IgD-negative memory B cell (primary cell): ENCODE results near the gene MYO9B. TPM values are rescaled to one million over a fixed set of nuclear protein-coding genes. Genes with fewer than 3 reads are reported as not detected.
"Not testable (repeated sequence)": the region's sequence is repeated elsewhere in the genome, so short reads cannot be mapped to it uniquely, and the experiment has no call there.

Source experiments
- H3K27ac Mint-ChIP-seq, 3 donors: one replicate each; pipeline ENCODE4 v1.8.0; 2020 to 2022; ENCODE audit warnings: mild to moderate bottlenecking in 3 of 3, mixed read lengths in 3 of 3, moderate library complexity in 1 of 3
- H3K27me3 Mint-ChIP-seq: one replicate; pipeline ENCODE4 v1.8.0; 2021; ENCODE audit warnings: mixed read lengths
- H3K36me3 Mint-ChIP-seq: one replicate; pipeline ENCODE4 v1.8.0; 2020; ENCODE audit warnings: mild to moderate bottlenecking, mixed read lengths
- H3K4me1 Mint-ChIP-seq, 3 donors: one replicate each; pipeline ENCODE4 v1.8.0; 2020 to 2022; ENCODE audit warnings: mixed read lengths in 3 of 3, mild to moderate bottlenecking in 1 of 3
- H3K4me3 Mint-ChIP-seq, 4 donors: one replicate each; pipeline ENCODE4 v1.8.0; 2020 to 2022; ENCODE audit warnings: mild to moderate bottlenecking in 4 of 4, mixed read lengths in 4 of 4, moderate library complexity in 3 of 4
- H3K9me3 Mint-ChIP-seq, 3 donors: one replicate each; pipeline ENCODE4 v1.8.0; 2020 to 2021; ENCODE audit warnings: mixed read lengths in 3 of 3, mild to moderate bottlenecking in 1 of 3
- polyA plus RNA-seq: library from polyadenylated mRNA; unstranded; fragments of 300-500 nt; fragmentation: Illumina TruSeq; gene quantifications from one replicate; pipeline ENCODE4 v1.2.3, GENCODE V29; 2021

The MYO9B gene
- polyA plus RNA-seq, 1 donor from 2014 or later = 26.9 TPM

DNA sequence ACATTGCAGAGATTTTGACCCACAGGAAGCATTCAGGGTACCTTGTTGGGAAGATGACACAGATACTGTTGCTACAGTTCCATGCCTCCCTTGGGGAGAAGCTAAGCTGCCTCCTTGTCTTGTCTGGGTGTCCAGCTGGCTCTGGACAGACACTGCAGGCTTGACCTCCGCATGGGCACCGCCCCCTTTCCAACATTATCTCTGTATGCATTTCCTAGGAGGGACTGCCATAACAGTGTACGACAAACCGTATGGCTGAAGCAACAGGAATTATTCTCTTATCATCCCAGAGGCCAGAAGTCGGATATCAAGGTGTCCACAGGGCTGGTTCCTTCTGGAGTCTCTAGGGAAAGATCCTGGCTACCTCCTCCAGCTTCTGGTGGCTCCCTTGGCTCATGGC, 72.6 kb downstream of the MYO9B start:
- peaks cover 0 to 2% (median 0%) of the 10 kb centered on the region in 3 donors for H3K9me3 Mint-ChIP-seq
- H3K27me3 Mint-ChIP-seq = no peaks in the 10 kb centered on the region
- H3K4me1 Mint-ChIP-seq = peaks cover 3 to 5% (median 5%) of the 10 kb centered on the region in 3 donors
- H3K4me3 Mint-ChIP-seq = no peak overlapping the region
- peak overlapping the region in 1 of 3 donors; percentile 73 for H3K27ac Mint-ChIP-seq
- peaks cover 2% of the 10 kb centered on the region for H3K36me3 Mint-ChIP-seq

DNA sequence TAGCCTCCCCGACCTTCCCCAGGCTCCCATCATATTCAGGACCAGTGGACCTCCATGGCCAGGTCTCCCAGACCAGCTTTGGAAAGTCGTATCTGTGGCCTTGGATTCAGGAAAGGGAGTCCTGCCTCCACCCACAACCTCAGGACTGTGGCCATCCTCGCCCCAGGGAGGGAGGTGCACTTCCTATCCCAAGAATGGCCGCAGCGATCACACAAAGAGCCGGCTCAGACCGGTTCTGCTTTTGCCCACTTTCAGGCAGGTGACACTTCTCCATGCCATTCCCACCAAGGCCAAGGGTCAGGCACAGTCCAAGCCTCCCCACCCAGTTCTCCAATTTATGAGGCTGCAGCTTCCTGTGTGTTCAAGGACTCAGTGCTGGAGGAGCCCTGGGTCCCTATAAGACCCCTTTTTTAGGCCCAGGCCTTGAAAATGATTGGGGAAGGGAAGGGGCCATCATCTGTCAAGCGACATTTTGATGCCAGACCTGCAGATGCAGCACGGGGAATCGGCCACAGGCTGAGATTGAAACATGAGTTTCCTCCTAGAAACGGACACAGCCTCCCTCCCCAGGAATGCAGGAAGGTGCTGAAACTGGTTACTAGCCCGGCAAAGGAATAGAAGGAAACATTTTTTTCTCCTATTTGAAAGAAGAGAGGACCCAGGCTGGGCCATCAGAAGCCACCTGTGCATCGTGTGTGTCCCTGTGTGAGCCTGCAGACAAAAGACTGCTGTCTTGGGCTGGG, 74.0 kb downstream of the MYO9B start:
- Mint-ChIP-seq H3K27me3 (no peaks in the 10 kb centered on the region), H3K4me1 (peaks cover 3 to 8% (median 5%) of the 10 kb centered on the region in 3 donors), H3K27ac (peak overlapping the region in 1 of 3 donors; percentile 23), H3K9me3 (peaks cover 0 to 2% (median 0%) of the 10 kb centered on the region in 3 donors), H3K36me3 (peaks cover 2% of the 10 kb centered on the region), H3K4me3 (no peak overlapping the region)

DNA sequence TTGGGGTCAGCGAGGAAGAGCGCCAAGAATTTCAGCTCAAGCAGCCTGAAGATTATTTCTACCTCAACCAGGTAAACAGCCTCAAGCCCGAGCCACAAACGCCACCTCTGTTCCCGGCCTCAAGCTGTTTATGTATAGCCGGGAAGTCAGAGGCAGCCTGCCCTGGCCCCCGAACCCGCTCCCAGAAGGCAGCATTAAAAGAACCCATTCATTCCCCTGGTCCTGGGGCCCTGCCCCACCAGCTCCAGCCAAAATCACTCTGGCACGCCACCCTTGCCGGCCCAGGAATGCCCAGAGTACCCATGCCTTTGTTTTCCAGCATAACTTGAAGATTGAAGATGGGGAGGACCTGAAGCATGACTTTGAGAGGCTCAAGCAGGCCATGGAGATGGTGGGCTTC, 78.4 kb downstream of the MYO9B start:
- Mint-ChIP-seq H3K27ac (peak overlapping the region in 1 of 3 donors; percentile 23), H3K27me3 (no peaks in the 10 kb centered on the region), H3K9me3 (peaks cover 0 to 2% (median 0%) of the 10 kb centered on the region in 3 donors), H3K4me1 (peaks cover 3 to 8% (median 5%) of the 10 kb centered on the region in 3 donors), H3K4me3 (no peak overlapping the region), H3K36me3 (peaks cover 2% of the 10 kb centered on the region)

DNA sequence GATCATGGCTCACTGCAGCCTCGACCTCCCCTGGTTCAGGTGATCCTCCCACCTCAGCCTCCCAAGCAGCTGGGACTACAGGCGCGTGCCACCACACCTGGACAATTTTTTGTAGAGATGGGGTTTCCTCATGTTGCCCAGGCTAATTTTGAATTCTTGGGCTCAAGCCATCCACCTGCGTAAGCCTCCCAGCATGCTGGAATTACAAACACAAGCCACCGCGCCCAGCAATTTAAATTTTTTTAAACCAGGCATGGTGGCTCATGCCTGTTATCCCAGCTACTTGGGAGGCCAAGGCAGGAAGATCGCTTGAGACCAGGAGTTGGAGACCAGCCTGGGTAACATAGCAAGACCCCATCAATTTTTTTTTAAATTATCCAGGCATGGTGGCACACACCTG, 79.7 kb downstream of the MYO9B start:
- Mint-ChIP-seq H3K27ac (peak overlapping the region in 1 of 3 donors; percentile 57), H3K4me3 (no peak overlapping the region), H3K9me3 (peaks cover 0 to 2% (median 0%) of the 10 kb centered on the region in 3 donors), H3K36me3 (peaks cover 2% of the 10 kb centered on the region), H3K27me3 (no peaks in the 10 kb centered on the region), H3K4me1 (peaks cover 5 to 8% (median 5%) of the 10 kb centered on the region in 3 donors)

DNA sequence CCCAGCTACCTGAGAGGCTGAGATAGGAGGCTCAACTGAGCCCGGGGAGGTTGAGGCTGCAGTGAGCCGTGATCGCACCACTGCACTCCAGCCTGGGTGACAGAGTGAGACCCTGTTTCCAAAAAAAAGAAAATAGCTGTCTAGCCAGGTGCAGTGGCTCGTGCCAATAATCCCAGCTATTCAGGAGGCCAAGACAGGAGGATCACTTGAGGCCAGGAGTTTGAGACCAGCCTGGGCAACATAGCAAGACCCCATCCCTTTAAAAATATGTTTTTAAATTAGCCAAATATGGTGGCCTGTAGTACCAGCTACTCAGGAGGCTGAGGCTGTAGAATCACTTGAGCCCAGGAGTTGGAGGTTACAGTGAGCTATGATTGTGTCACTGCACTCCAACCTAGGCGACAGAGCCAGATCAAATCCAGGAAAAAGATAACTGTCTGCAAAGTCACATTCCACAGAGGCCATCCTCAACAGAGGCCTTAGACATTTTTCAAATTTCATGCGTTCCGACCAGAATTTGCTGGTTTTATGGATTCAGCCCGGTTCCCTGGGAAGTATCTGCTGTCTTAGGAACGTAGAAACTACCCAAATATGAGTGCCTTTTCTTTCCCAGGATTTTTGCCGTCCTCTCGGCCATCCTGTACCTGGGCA, 80.8 kb downstream of the MYO9B start:
- peak overlapping the region in 1 of 3 donors; percentile 39 for H3K27ac Mint-ChIP-seq
- no peaks in the 10 kb centered on the region for H3K27me3 Mint-ChIP-seq
- peaks cover 2 to 5% (median 2%) of the 10 kb centered on the region in 3 donors for H3K4me1 Mint-ChIP-seq
- H3K36me3 Mint-ChIP-seq = no peaks in the 10 kb centered on the region
- H3K4me3 Mint-ChIP-seq = no peak overlapping the region
- no peaks in the 10 kb centered on the region for H3K9me3 Mint-ChIP-seq

DNA sequence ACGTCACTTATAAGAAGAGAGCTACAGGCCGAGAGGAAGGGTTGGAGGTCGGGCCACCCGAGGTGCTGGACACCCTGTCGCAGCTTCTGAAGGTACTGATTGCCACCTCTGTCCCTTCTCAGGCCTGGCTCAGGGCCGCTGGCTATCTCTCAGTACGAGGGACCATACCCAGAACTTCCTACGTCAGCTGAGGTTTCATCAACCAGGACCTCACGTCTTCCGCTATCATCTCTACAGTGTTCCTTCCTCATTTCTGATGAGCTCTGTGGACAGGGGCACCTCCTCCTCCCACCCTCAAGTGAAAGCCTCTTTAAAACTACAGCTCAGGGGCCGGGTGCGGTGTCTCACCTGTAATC, 81.3 kb downstream of the MYO9B start:
- Mint-ChIP-seq H3K4me1 (peaks cover 0 to 3% (median 1%) of the 10 kb centered on the region in 3 donors), H3K36me3 (no peaks in the 10 kb centered on the region), H3K4me3 (peak overlapping the region in 1 of 4 donors; percentile 39), H3K27ac (peak overlapping the region in 1 of 3 donors; percentile 39), H3K27me3 (no peaks in the 10 kb centered on the region), H3K9me3 (no peaks in the 10 kb centered on the region)

DNA sequence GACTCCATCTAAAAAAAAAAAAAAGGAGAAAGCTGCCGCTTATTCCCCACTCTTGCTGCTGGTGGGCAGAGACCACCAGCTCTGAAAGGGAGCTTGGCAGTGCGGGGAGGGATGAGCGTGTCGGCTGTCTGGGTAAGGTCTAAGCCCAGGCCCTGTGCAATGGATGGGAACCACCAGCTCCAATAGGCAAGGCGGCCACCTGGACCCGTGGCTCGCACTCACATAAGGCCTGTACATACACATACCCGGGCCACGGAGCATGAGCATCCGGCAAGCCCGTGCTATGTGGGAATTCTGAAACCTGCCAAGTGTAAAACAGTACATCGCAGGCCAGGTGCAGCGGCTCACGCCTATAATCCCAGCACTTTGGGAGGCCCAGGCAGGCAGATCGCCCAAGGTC, 83.0 kb downstream of the MYO9B start:
- Mint-ChIP-seq H3K4me1 (peaks cover 0 to 3% (median 1%) of the 10 kb centered on the region in 3 donors), H3K9me3 (no peaks in the 10 kb centered on the region), H3K4me3 (no peak overlapping the region), H3K27me3 (no peaks in the 10 kb centered on the region), H3K36me3 (peaks cover 7% of the 10 kb centered on the region), H3K27ac (no peak overlapping the region)

DNA sequence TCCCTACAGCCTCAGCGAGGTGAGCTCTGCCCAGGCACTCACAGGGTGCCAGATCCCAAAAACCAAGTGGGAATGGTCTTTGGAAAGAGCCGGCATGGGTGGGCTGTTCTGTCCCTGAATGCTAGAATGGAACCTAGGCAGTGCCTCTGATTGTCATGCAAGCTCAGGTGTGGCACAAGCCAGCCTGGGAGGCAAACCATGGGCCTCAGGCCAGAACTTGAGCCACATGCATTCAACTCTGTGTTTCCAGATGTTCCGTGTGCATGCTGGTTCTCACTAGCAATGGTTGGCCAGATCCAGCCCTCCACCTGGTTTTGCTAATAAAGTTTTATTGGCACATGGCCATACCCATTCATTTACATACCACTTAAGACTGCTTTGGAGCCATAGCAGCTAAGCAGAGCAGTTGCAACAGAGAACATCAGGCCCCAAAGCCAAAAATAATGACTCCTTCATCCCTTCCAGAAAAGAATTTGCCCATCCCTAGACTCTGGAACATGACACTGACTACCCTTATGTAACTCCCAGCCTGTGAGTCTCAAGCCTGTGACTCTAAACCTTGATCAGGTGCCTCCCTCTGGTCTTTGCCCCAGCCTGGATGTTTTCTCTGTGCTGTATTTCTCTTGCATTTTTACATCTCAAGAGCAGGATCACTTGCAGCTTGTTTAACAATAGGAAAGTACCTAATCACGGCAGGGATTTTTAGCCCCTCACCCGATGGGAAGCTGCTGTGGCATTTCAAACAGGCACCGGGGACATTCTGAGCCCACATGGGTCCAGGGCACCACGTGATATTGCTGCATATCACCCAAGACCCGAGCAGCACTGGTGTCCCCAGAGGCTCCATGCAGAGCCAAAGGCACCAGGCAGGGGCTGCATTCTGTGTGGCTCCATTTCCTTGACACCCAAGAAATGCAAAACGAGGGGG, 84.2 kb downstream of the MYO9B start:
- Mint-ChIP-seq H3K36me3 (peaks cover 13% of the 10 kb centered on the region), H3K4me1 (peaks cover 0 to 1% (median 0%) of the 10 kb centered on the region in 3 donors), H3K27ac (peak overlapping the region in 1 of 3 donors; percentile 16), H3K27me3 (no peaks in the 10 kb centered on the region), H3K4me3 (no peak overlapping the region), H3K9me3 (no peaks in the 10 kb centered on the region)

DNA sequence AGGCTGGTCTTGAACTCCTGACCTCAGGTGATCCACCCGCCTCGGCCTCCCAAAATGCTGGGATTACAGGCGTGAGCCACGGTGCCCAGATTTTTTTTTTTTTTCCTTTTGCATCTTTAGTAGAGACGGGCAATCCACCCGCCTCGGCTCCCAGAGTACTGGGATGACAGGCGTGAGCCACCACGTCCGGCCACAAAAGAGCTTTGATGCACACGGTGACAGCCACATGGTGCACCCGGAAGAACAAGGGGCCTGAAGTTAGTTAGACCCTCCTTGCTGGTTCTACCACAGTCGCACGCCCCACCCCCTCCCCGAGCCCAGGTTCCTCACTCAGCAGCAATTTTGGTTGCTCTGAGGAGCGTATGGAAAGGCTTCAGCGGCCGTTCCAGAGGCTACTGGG, 85.3 kb downstream of the MYO9B start:
- H3K36me3 Mint-ChIP-seq = peaks cover 16% of the 10 kb centered on the region
- no peak overlapping the region for H3K4me3 Mint-ChIP-seq
- H3K27ac Mint-ChIP-seq = no peak overlapping the region

DNA sequence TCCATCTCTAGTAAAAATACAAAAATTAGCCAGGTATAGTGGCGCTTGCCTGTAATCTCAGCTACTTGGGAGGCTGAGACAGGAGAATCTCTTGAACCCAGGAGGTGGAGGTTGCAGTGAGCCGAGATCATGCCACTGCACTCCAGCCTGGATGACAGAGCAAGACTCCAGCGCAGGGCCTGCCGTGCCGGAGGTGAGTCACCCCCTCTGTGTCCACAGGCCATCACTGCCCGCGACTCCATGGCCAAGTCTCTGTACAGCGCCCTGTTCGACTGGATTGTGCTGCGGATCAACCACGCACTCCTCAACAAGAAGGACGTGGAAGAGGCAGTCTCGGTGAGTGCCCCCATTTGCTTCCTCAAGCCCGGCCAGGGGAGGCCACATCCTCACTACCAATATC, 86.6 kb downstream of the MYO9B start:
- not testable (repeated sequence) for H3K27ac Mint-ChIP-seq

More for the DNA sequence above, 85.3 kb downstream of the MYO9B start:
- Mint-ChIP-seq H3K9me3 (no peaks in the 10 kb centered on the region), H3K4me1 (peaks cover 0 to 1% (median 0%) of the 10 kb centered on the region in 3 donors), H3K27me3 (no peaks in the 10 kb centered on the region)

DNA sequence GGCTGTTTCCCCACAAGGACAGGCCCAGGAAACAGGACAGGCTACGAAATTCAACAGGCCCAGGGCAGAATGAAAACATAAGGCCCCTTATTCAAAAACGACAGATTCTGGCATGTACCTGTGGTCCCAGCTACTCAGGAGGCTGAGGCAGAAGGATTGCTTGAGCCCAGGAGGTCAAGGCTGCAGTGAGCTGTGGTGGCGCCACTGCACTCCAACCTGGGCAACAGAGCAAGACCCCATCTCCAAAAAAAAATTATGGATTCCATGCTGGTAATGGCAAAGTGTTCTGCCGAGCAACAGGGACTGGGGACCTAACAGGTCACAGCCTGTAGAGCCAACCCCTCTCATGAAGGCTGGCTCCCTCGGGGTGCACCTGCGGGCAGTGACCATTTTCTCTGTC, 87.0 kb downstream of the MYO9B start:
- Mint-ChIP-seq H3K4me3 (no peak overlapping the region), H3K4me1 (peaks cover 0 to 1% (median 0%) of the 10 kb centered on the region in 3 donors), H3K27ac (no peak overlapping the region), H3K36me3 (peaks cover 16% of the 10 kb centered on the region), H3K9me3 (no peaks in the 10 kb centered on the region), H3K27me3 (no peaks in the 10 kb centered on the region)

More for the DNA sequence above, 86.6 kb downstream of the MYO9B start:
- not testable (repeated sequence) for H3K9me3 Mint-ChIP-seq, H3K4me1 Mint-ChIP-seq, H3K27me3 Mint-ChIP-seq
- Mint-ChIP-seq H3K4me3 (peak overlapping the region in 1 of 4 donors; percentile 65), H3K36me3 (peaks cover 16% of the 10 kb centered on the region)

DNA sequence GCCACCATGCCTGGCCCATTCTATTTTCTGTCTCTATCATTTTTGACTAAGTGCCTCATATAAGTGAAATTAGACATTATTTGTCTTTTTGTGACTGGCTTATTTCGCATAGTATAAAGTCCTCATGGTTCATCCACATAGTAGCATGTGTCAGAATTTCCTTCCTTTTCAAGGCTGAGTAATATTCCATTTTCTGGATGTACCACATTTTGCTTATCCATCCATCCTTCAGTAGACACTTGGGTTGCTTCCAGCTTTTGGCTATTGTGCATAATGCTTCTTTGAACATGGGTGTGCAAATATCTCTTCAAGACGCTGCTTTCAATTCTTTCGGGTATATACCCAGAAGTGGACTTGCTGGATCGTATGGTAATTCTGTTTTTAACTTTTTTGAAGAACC, 88.1 kb downstream of the MYO9B start:
- H3K36me3 Mint-ChIP-seq = peaks cover 21% of the 10 kb centered on the region
- no peak overlapping the region for H3K27ac Mint-ChIP-seq
- H3K27me3 Mint-ChIP-seq = no peaks in the 10 kb centered on the region
- no peak overlapping the region for H3K4me3 Mint-ChIP-seq
- H3K9me3 Mint-ChIP-seq = no peaks in the 10 kb centered on the region
- H3K4me1 Mint-ChIP-seq = peaks cover 0 to 1% (median 0%) of the 10 kb centered on the region in 3 donors

DNA sequence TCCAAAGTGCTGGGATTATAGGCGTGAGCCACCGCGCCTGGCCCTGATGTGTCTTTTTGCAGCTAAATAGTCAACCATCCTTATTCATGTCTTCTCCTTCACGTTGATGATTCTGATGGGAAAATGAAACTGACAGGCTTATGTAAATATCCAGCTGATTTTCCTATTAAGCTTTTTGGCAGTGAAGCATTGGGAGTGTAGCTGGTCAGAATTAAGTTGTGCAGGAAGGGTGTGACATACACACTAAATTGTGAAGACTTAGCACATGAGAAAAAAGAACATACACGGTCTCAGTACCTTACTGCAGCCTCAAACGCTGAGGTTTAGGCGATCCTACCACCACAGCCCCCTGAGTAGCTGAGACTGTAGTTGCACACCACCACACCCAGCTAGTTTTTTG, 89.1 kb downstream of the MYO9B start:
- no peaks in the 10 kb centered on the region for H3K9me3 Mint-ChIP-seq
- H3K27me3 Mint-ChIP-seq = no peaks in the 10 kb centered on the region
- H3K27ac Mint-ChIP-seq = no peak overlapping the region
- no peak overlapping the region for H3K4me3 Mint-ChIP-seq
- peaks cover 0 to 1% (median 0%) of the 10 kb centered on the region in 3 donors for H3K4me1 Mint-ChIP-seq
- H3K36me3 Mint-ChIP-seq = peaks cover 21% of the 10 kb centered on the region

DNA sequence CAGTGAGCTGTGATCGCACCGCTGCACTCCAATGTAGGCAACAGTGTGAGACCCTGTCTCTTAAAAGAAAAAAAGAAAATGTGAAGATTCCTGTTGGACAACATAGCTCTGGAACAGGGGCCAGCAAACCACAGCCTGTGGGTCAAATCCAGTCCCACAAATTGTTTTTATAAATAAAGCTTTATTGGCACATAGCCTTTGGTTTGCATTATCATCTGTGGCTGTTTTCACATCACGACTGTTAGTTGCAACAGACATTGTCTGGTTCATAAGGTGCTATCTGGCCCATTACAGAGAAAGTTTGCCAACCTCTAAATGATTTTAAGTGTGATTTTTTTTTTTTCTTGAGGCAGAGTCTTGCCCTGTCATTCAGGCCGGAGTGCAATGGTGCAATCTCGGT, 90.1 kb downstream of the MYO9B start:
- no peaks in the 10 kb centered on the region for H3K27me3 Mint-ChIP-seq
- no peak overlapping the region for H3K27ac Mint-ChIP-seq
- peaks cover 0 to 3% (median 2%) of the 10 kb centered on the region in 3 donors for H3K4me1 Mint-ChIP-seq
- H3K4me3 Mint-ChIP-seq = no peak overlapping the region
- H3K36me3 Mint-ChIP-seq = peaks cover 21% of the 10 kb centered on the region
- no peaks in the 10 kb centered on the region for H3K9me3 Mint-ChIP-seq
